Left hindlimb (tissue), 1 donor: ENCODE data around the gene CPSF7.
"Not testable (repeated sequence)": the region's sequence is repeated elsewhere in the genome, so short reads cannot be mapped to it uniquely, and the experiment has no call there.

Source experiments
- DNase-seq: peaks from one replicate; pipeline ENCODE4 v3.0.0-alpha.2; 2018

CPSF7 gene, protein sequence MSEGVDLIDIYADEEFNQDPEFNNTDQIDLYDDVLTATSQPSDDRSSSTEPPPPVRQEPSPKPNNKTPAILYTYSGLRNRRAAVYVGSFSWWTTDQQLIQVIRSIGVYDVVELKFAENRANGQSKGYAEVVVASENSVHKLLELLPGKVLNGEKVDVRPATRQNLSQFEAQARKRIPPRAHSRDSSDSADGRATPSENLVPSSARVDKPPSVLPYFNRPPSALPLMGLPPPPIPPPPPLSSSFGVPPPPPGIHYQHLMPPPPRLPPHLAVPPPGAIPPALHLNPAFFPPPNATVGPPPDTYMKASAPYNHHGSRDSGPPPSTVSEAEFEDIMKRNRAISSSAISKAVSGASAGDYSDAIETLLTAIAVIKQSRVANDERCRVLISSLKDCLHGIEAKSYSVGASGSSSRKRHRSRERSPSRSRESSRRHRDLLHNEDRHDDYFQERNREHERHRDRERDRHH

GRCh38 chr11:61429691-61430582, at the start of gene CPSF7, which contains the start of gene SDHAF2:
CPSF7 (minus strand) TSS chr11:61429975; CDS start chr11:61429235, 740 bp downstream.
SDHAF2 (plus strand) TSS chr11:61430124; CDS start chr11:61430147, 23 bp downstream.
- DNase-seq: peak; percentile 98

DNA sequence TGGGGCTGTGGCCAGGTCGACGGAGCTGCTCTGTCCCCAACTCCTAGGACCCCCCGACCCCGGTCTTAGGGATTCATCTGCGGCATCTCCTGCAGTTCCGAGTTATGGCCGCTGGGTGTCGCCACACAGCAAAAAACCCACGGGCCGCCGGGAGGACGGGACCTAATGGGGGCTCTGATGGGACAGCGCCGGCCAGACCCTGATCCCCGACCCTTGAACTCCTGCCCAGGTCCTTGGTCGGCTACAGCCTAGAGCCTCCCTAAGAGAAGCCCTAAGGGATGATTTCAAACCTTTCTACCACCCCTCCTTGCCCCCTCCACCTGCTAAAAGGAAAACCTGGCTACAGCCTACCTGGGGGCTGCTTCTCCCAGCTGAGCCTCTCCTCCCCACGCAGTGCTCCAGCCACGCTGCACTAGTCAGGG, 48.0 kb upstream of the CPSF7 start:
- peak; percentile 62 for DNase-seq

DNA sequence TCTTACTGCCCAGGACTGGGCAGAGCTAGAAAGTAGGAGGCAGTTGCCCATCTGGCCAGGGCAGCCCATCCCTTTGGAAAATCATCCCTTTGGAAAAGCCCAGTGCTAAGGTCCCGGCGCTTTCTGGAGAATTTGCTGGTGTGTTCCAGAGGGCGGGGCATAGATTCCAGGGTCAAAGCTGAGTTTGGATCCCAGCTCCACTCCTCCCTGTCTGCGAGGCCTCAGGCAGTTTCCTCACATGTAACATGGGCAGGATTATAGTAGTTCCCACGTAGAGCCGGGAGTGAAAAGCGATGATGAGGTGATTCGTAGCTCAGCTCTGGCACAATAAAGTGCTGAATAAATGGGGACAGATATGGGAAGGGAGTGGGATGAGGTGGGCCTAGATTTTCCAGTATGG, 47.4 kb upstream of the CPSF7 start:
- DNase-seq: no peak

DNA sequence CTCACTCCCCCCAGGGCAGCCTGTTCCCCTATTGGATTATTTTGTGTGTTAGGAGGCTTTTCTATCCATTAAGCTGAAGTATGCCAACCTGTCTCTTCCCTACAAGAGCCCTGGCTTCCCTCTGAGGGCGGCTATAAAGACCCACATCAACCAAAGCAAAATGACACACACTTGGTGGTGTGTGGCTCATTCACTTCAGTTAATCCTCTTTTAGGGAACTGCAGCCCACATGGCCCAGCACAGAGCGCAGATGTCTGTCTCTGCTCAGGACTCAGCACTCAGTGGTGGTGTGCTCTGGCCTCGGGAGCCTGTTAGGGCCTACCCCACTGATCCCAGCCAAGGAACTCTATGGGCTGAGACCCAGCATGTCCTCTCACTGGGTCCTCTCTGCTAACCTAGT, 46.6 kb upstream of the CPSF7 start:
- DNase-seq: no peak

- no peak for DNase-seq
These were observed 45.7 kb upstream of the CPSF7 start for GRCh38 chr11:61475433-61475832.

- no peak for DNase-seq
These were observed 44.4 kb upstream of the CPSF7 start for GRCh38 chr11:61474013-61474643.

DNA sequence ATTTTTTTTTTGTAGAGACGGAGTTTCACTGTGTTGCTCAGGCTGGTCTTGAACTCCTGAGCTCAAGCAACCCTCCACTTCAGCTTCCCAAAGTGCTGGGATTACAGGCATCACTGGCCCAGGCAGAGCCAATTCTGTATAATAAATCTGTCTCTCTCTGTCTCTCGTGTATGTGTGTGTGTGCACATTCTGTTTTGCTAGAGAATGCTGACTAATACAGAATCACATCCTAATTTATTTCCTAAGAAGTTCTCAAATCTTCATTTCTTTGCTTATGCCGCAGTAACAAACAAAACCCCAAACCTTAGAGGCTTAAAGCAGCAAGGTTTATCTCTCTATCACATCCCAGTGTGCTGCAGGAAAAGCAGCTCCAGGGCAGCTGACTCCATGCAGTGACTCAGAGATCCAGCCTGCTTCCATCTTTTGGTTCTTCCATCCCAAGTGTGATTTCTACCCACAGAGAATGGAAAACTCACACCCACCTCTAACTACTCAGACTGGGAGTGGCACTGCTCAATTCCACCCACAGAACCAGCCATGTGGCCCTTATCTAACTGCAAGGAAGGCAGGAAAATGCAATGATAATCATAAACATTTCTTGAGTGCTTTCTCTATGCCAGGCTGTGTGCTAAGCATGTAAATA, 43.7 kb upstream of the CPSF7 start:
- no peak for DNase-seq

DNA sequence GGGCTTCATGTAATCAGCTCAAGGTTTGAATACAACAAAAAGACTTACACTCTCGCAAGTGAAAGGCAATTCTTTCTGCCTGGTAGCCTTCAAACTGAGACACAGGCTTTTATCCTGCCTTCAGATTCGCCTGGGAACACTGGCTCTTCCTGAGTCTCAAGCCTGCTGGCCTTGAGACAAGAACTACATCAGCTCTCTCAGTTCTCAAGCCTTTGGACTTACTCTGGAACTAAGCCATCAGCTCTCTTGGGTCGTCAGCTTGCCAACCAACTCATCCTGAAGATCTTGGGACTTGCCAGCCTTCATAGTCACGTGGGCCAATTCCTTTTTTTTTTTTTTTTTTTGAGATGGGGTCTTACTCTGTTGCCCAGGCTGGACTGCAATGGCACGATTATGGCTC, 43.1 kb upstream of the CPSF7 start:
- DNase-seq: no peak

- DNase-seq: no peak
These were observed 42.5 kb upstream of the CPSF7 start for GRCh38 chr11:61472282-61472681.

DNA sequence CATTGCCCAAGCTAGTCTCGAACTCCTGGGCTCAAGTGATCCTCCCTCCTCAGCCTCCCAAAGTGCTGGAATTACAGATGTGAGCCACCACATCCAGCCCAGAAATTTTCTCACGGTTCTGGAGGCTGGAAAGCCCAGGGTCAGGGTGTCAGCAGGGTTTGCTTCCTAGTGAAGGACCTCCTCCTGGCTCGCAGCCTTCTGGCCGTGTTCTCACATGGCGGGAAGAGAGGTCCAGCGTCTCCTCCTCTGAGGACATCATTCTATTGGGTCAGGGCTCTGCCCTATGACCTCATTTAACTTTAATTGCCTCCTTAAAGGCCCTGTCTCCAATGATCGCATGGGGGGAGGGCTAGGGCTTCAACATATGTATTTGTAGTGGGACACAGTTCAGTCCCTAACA, 38.2 kb upstream of the CPSF7 start:
- DNase-seq: no peak

- DNase-seq: not testable (repeated sequence)
These were observed 37.8 kb upstream of the CPSF7 start for GRCh38 chr11:61467602-61468001.

DNA sequence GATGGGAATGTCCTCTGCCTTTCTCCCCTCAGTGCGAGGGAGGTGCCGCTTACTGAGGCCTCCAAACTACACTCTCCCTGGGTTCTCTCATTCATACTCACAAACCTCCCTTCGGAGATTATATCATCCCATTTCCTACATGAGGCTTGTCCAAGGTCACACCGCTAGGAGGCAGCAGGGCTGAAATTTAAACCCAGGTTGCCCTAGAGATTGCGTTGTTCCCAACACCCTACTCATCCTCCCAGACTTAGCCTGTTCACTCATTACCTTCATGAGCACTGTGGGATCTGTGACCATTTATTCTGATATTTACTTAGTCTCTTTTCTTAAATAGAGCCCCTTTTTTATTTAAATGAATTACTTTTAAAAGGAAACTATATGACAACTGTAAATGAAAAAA, 31.2 kb upstream of the CPSF7 start:
- no peak for DNase-seq

GRCh38 chr11:61460474-61460881, 30.7 kb upstream of the CPSF7 start:
- DNase-seq: peak; percentile 76

GRCh38 chr11:61454520-61454919, 24.7 kb upstream of the CPSF7 start:
- no peak for DNase-seq

- peak; percentile 45 for DNase-seq
These were observed 23.9 kb upstream of the CPSF7 start for GRCh38 chr11:61453695-61454094.

GRCh38 chr11:61452825-61453224, 23.1 kb upstream of the CPSF7 start:
- no peak for DNase-seq

DNA sequence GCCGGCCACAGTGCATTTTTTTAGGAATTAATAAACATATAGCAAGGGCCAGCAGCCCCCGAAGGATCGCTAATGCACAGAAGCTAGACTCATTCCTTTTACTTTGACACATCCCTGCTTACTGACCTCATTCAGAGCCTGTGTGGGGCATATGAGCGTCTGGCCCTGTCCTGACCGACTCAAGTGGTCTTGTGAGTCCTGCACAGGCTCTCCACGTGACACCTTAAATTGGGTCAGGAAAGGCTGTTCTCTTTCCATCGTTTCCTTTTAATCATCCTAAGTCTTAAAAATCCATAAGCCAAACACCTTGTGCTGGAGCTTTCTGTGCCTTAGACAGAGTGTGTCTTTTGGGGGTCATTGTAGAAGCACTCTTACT, 18.8 kb upstream of the CPSF7 start:
- no peak for DNase-seq

DNA sequence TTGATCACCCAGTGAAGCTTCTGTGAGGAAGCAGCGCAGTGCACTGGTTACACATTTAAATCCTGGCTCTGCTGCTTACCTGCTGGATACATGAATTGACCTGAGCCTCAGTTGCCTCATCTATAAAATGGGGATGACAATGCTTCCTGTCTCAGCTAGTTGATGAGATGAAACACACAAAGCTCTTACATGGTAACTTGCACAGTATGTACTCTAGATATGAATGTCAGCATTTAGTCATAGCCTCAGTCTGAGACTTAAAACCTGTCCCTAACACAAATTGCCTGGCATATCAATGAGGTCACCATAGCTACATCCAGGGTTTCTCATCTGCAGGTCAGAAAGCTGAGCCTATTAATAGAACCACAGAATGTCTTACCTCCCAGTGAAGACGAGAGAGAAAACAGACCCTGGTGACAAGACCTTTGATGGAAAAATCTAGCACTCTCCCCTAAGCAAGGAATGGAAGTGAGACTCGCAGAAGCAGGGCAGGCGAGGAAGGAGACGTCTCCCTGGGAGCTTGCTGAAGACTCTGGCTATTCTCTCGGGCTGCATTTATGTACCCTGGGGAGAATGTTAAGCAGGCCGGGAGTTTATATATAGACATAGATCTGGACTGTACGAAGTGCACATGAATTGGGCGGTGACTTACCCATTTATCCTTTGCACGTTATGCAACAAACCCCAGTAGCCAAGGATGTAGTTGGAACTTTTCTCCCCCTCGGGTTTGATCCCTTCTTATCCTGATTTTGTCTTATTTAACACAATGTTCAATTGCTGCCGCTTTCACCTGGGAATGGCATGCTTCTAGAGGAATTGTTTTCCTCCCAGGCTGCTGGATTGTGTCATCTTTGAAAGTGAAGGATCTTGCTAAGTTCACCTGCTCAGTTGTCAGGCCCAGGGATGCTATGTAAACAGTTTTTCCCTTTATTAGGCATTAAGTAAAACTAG, 18.1 kb upstream of the CPSF7 start:
- no peak for DNase-seq

GRCh38 chr11:61446211-61446651, 16.5 kb upstream of the CPSF7 start:
- DNase-seq: peak; percentile 86

DNA sequence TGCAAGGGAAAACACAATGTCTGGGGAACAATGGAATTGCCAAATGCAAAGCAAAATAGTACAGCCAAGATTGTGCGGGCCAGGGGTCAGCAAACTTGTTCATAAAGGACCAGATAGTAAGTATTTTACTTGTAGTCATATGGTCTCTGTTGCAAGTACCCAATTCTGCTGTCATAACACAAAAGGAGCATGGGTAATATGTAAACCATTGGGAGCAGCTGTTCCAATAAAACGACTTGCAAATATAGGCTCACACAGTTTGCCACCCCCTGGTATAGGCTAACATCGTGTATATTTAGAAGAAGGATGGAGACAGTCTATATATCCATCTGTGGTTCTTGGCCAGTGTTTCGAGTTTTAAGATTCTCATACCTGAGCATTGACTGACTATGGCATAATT, 15.7 kb upstream of the CPSF7 start:
- no peak for DNase-seq

- no peak for DNase-seq
These were observed 12.8 kb upstream of the CPSF7 start for GRCh38 chr11:61442616-61443015.
